Measurements from ENCODE around the gene ACOX1.
"Not testable (repeated sequence)": the region's sequence is repeated elsewhere in the genome, so short reads cannot be mapped to it uniquely, and the experiment has no call there.

Gene ACOX1

GRCh38 chr17:75969044-75969443, 9.9 kb downstream of the ACOX1 start:
- peaks cover 2 to 26% of the 10 kb centered on the region in 2 donors for H3K36me3 ChIP-seq (replicated peaks in 1 of 2; ENCODE audit: control insufficient read depth in 2 of 2, insufficient read depth in 2 of 2, low read length in 2 of 2)
- H3K9me3 ChIP-seq (replicated peaks in 1 of 2; ENCODE audit: control insufficient read depth in 2 of 2, insufficient read depth in 1 of 2, low read depth in 1 of 2, low read length in 2 of 2); H4K8ac ChIP-seq (ENCODE audit: low read depth, low read length); H3K79me1 ChIP-seq (ENCODE audit: low read depth, low read length); H4K91ac ChIP-seq (ENCODE audit: low read depth, low read length, poor library complexity); H2BK15ac ChIP-seq (ENCODE audit: low read length); H3K4me3 ChIP-seq (ENCODE audit: low read length in 2 of 2); DNase-seq (ENCODE audit: low spot score); H3K18ac ChIP-seq (ENCODE audit: low read length); H3K27me3 ChIP-seq (ENCODE audit: control insufficient read depth in 3 of 3, insufficient read depth in 3 of 3, low read depth in 1 of 3, low read length in 3 of 3); H3K4ac ChIP-seq (ENCODE audit: low read length); H2BK12ac ChIP-seq (ENCODE audit: low read length); H3K4me1 ChIP-seq (ENCODE audit: control insufficient read depth in 2 of 2, insufficient read depth in 1 of 2, low read depth in 1 of 2, low read length in 2 of 2); H3K14ac ChIP-seq (ENCODE audit: low read length); H2AFZ ChIP-seq (ENCODE audit: low read length); H3K4me2 ChIP-seq (ENCODE audit: insufficient read depth, low read length, poor library complexity, severe bottlenecking); H2AK5ac ChIP-seq (ENCODE audit: low read depth, low read length); H3K27ac ChIP-seq (replicated peaks; ENCODE audit: low read length); H3K23ac ChIP-seq (ENCODE audit: low read depth, low read length, poor library complexity); H2BK120ac ChIP-seq (ENCODE audit: low read depth, low read length); H3K9ac ChIP-seq (ENCODE audit: low read depth, low read length, poor library complexity); H2BK5ac ChIP-seq (ENCODE audit: low read length): not testable (repeated sequence)
- no CpG with 5 or more reads among the region's 10 CpGs for WGBS, 2 donors (ENCODE audit: extremely low coverage in 2 of 2, insufficient read length in 2 of 2, insufficient replicate concordance in 1 of 2)

- Histone ChIP-seq H3K4me2 (ENCODE audit: insufficient read depth, low read length, poor library complexity, severe bottlenecking) (no peak overlapping the region), H4K91ac (ENCODE audit: low read depth, low read length, poor library complexity) (no peak overlapping the region), H3K36me3 (replicated peaks in 1 of 2; ENCODE audit: control insufficient read depth in 2 of 2, insufficient read depth in 2 of 2, low read length in 2 of 2) (peaks cover 0 to 11% of the 10 kb centered on the region in 2 donors), H2BK12ac (ENCODE audit: low read length) (no peak overlapping the region), H3K14ac (ENCODE audit: low read length) (no peak overlapping the region), H2AFZ (ENCODE audit: low read length) (no peak overlapping the region), H2BK15ac (ENCODE audit: low read length) (no peak overlapping the region), H3K79me1 (ENCODE audit: low read depth, low read length) (no peaks in the 10 kb centered on the region), H3K4me3 (ENCODE audit: low read length in 2 of 2) (no peak overlapping the region), H2BK5ac (ENCODE audit: low read length) (no peak overlapping the region), H3K18ac (ENCODE audit: low read length) (no peak overlapping the region), H3K4me1 (ENCODE audit: control insufficient read depth in 2 of 2, insufficient read depth in 1 of 2, low read depth in 1 of 2, low read length in 2 of 2) (no peaks in the 10 kb centered on the region), H2AK5ac (ENCODE audit: low read depth, low read length) (no peak overlapping the region), H3K9ac (ENCODE audit: low read depth, low read length, poor library complexity) (no peak overlapping the region), H3K23ac (ENCODE audit: low read depth, low read length, poor library complexity) (no peak overlapping the region), H2BK120ac (ENCODE audit: low read depth, low read length) (no peak overlapping the region), H3K27me3 (ENCODE audit: control insufficient read depth in 3 of 3, insufficient read depth in 3 of 3, low read depth in 1 of 3, low read length in 3 of 3) (no peaks in the 10 kb centered on the region), H3K27ac (replicated peaks; ENCODE audit: low read length) (no peak overlapping the region), H3K9me3 (replicated peaks in 1 of 2; ENCODE audit: control insufficient read depth in 2 of 2, insufficient read depth in 1 of 2, low read depth in 1 of 2, low read length in 2 of 2) (no peaks in the 10 kb centered on the region), H4K8ac (ENCODE audit: low read depth, low read length) (no peak overlapping the region), H3K4ac (ENCODE audit: low read length) (no peak overlapping the region)
- no peak for DNase-seq (ENCODE audit: low spot score)
- no CpG with 5 or more reads among the region's 6 CpGs for WGBS, 2 donors (ENCODE audit: extremely low coverage in 2 of 2, insufficient read length in 2 of 2, insufficient replicate concordance in 1 of 2)
These were observed 13.5 kb downstream of the ACOX1 start for GRCh38 chr17:75965468-75965867.

- no peak overlapping the region for H3K18ac ChIP-seq (ENCODE audit: low read length)
- H3K79me1 ChIP-seq (ENCODE audit: low read depth, low read length): no peaks in the 10 kb centered on the region
- no peak overlapping the region for H2BK15ac ChIP-seq (ENCODE audit: low read length)
- H4K8ac ChIP-seq (ENCODE audit: low read depth, low read length): no peak overlapping the region
- H4K91ac ChIP-seq (ENCODE audit: low read depth, low read length, poor library complexity): no peak overlapping the region
- H2AFZ ChIP-seq (ENCODE audit: low read length): no peak overlapping the region
- no CpG with 5 or more reads among the region's 11 CpGs for WGBS, 2 donors (ENCODE audit: extremely low coverage in 2 of 2, insufficient read length in 2 of 2, insufficient replicate concordance in 1 of 2)
- no peak overlapping the region for H2BK12ac ChIP-seq (ENCODE audit: low read length)
- H3K4me1 ChIP-seq (ENCODE audit: control insufficient read depth in 2 of 2, insufficient read depth in 1 of 2, low read depth in 1 of 2, low read length in 2 of 2): peaks cover 0 to 3% of the 10 kb centered on the region in 2 donors
- no peak overlapping the region for H3K27ac ChIP-seq (replicated peaks; ENCODE audit: low read length)
- H3K36me3 ChIP-seq (replicated peaks in 1 of 2; ENCODE audit: control insufficient read depth in 2 of 2, insufficient read depth in 2 of 2, low read length in 2 of 2): peaks cover 0 to 18% of the 10 kb centered on the region in 2 donors
- DNase-seq (ENCODE audit: low spot score): no peak
- H3K4me3 ChIP-seq (ENCODE audit: low read length in 2 of 2): no peak overlapping the region
- H3K14ac ChIP-seq (ENCODE audit: low read length): no peak overlapping the region
- H2BK120ac ChIP-seq (ENCODE audit: low read depth, low read length): no peak overlapping the region
- H3K23ac ChIP-seq (ENCODE audit: low read depth, low read length, poor library complexity): no peak overlapping the region
- no peak overlapping the region for H3K9ac ChIP-seq (ENCODE audit: low read depth, low read length, poor library complexity)
- no peak overlapping the region for H2BK5ac ChIP-seq (ENCODE audit: low read length)
- no peak overlapping the region for H2AK5ac ChIP-seq (ENCODE audit: low read depth, low read length)
- no peaks in the 10 kb centered on the region for H3K27me3 ChIP-seq (ENCODE audit: control insufficient read depth in 3 of 3, insufficient read depth in 3 of 3, low read depth in 1 of 3, low read length in 3 of 3)
- H3K4ac ChIP-seq (ENCODE audit: low read length): no peak overlapping the region
- no peak overlapping the region for H3K4me2 ChIP-seq (ENCODE audit: insufficient read depth, low read length, poor library complexity, severe bottlenecking)
- H3K9me3 ChIP-seq (replicated peaks in 1 of 2; ENCODE audit: control insufficient read depth in 2 of 2, insufficient read depth in 1 of 2, low read depth in 1 of 2, low read length in 2 of 2): no peaks in the 10 kb centered on the region
These were observed 19.0 kb downstream of the ACOX1 start for GRCh38 chr17:75959839-75960511.

GRCh38 chr17:75959051-75959838, 19.7 kb downstream of the ACOX1 start:
- Histone ChIP-seq H3K4ac (ENCODE audit: low read length) (no peak overlapping the region), H3K4me2 (ENCODE audit: insufficient read depth, low read length, poor library complexity, severe bottlenecking) (no peak overlapping the region), H3K4me1 (ENCODE audit: control insufficient read depth in 2 of 2, insufficient read depth in 1 of 2, low read depth in 1 of 2, low read length in 2 of 2) (peaks cover 0 to 3% of the 10 kb centered on the region in 2 donors), H3K23ac (ENCODE audit: low read depth, low read length, poor library complexity) (no peak overlapping the region), H3K27ac (replicated peaks; ENCODE audit: low read length) (no peak overlapping the region), H3K36me3 (replicated peaks in 1 of 2; ENCODE audit: control insufficient read depth in 2 of 2, insufficient read depth in 2 of 2, low read length in 2 of 2) (peaks cover 0 to 22% of the 10 kb centered on the region in 2 donors), H3K27me3 (ENCODE audit: control insufficient read depth in 3 of 3, insufficient read depth in 3 of 3, low read depth in 1 of 3, low read length in 3 of 3) (no peaks in the 10 kb centered on the region), H4K8ac (ENCODE audit: low read depth, low read length) (no peak overlapping the region), H3K9me3 (replicated peaks in 1 of 2; ENCODE audit: control insufficient read depth in 2 of 2, insufficient read depth in 1 of 2, low read depth in 1 of 2, low read length in 2 of 2) (no peaks in the 10 kb centered on the region), H3K79me1 (ENCODE audit: low read depth, low read length) (no peaks in the 10 kb centered on the region), H2AFZ (ENCODE audit: low read length) (no peak overlapping the region), H3K9ac (ENCODE audit: low read depth, low read length, poor library complexity) (no peak overlapping the region), H2BK12ac (ENCODE audit: low read length) (no peak overlapping the region), H2BK15ac (ENCODE audit: low read length) (no peak overlapping the region), H2AK5ac (ENCODE audit: low read depth, low read length) (no peak overlapping the region), H2BK120ac (ENCODE audit: low read depth, low read length) (no peak overlapping the region), H3K4me3 (ENCODE audit: low read length in 2 of 2) (no peak overlapping the region), H2BK5ac (ENCODE audit: low read length) (no peak overlapping the region), H3K14ac (ENCODE audit: low read length) (no peak overlapping the region), H4K91ac (ENCODE audit: low read depth, low read length, poor library complexity) (no peak overlapping the region), H3K18ac (ENCODE audit: low read length) (no peak overlapping the region)
- no CpG with 5 or more reads among the region's 8 CpGs for WGBS, 2 donors (ENCODE audit: extremely low coverage in 2 of 2, insufficient read length in 2 of 2, insufficient replicate concordance in 1 of 2)
- no peak for DNase-seq (ENCODE audit: low spot score)
